Stimulated activated CD4-positive, alpha-beta T cell treated with anti-CD3 and anti-CD28 coated beads, TNF-alpha, amount 100 ng/mL, for 24 hours (primary cell): Measurements from ENCODE around the gene HOXA9.

ENCODE experiments used
- DNase-seq, 3 experiments: peaks; one replicate each; pipeline ENCODE4 v3.0.0-alpha.2; 2020; ENCODE audit warnings: low read depth in 3 of 3

Gene HOXA9

DNA sequence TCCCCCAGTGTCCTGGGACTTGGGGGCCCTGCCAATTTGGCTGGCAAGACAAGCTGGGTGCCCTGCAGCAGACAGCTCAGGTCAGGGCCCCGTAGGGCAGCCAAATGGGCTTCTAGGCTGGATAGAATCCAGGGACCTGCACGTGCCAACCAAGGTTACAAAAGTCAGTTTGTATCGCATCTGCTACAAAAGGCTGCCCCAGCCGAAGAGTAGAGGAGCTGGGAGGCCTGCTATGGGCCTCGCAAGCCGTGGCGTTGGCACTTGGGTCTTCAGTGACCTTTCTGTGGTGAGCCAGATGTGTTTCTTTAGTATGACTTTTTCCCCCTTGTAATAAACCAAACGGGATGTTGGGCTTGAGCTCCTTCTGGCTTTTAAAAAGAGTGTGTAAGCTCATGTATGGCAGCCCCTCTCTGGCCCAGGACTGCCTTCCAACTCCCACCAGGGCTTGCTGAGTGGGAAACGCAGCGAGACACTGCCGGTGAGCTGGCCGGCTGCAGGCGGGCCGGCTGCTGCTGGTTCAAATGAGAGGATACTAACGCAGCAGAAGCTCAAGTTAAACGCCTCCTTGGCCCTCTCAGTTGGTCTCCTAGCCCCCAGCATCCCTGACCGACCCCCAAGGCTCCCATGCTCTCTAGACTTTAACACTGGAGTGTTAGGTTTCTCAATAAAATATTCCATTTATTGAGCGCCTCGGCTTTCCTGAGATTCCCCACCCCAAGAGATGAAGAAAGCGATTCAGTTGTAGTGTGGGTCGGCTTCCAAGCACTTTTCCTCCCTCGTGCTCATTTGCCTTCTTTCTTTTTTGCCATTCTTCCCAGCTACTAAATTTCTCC, 11.8 kb upstream of the HOXA9 start:
- DNase-seq: no peak

DNA sequence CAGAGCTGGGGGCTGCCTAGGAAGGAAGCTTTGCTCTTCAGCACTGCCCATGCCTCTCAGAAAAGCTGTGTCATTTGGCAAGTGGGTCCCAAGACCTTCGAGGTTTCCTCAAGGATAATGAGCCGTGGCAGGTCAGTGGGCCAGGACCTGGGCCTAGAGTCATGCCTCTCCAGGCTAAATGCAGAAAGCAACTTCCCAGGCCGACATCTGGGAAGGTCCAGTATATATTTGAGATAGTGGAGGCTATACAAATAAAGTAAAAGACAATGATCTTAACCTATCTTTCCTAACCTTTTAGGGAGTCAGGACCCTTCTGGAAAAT, 11.1 kb upstream of the HOXA9 start:
- DNase-seq: no peak

DNA sequence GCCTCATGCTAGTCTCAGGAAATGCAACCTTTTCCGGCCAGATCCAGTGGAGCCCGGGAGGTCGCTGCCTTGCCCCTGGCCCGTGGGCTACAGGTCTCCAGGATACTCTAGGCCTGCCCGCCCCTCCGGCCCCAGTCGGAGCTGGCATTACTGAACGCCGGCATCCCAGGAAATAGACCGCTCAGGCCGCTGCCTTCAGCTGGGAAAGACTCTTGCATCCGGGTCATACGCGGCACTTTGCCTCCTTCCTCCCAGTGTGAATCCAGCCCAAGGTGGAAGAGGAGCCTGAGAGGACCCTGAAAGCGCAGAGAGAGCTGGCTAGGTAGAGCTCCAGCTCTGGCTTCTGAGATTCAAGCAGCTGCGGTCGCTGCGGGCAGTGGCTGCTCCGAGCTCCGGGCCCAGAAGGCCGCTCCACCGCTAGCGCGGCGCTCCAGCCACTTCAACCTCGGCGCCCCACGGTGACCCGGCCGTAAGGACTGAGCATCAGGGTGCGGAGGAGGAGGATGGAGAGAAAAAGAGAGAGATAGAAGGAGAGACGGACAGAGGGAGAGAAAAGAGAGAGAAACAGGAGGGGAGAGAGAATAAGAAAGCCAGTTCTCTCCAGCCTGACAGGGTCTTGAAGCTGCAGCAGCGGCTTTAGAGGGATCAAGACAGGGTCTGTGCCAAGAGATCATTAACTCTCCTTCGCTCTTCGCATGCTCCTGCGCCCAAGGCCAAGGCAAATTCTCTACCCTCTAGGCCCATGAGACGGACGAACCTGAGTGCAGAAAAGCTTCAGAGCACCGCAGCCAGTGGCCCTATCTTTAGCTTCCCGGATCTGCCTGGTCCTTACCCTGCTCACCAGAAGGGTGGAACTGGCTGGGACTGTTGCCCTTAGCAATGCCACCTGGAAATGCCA, 10.5 kb upstream of the HOXA9 start:
- DNase-seq: no peak

DNA sequence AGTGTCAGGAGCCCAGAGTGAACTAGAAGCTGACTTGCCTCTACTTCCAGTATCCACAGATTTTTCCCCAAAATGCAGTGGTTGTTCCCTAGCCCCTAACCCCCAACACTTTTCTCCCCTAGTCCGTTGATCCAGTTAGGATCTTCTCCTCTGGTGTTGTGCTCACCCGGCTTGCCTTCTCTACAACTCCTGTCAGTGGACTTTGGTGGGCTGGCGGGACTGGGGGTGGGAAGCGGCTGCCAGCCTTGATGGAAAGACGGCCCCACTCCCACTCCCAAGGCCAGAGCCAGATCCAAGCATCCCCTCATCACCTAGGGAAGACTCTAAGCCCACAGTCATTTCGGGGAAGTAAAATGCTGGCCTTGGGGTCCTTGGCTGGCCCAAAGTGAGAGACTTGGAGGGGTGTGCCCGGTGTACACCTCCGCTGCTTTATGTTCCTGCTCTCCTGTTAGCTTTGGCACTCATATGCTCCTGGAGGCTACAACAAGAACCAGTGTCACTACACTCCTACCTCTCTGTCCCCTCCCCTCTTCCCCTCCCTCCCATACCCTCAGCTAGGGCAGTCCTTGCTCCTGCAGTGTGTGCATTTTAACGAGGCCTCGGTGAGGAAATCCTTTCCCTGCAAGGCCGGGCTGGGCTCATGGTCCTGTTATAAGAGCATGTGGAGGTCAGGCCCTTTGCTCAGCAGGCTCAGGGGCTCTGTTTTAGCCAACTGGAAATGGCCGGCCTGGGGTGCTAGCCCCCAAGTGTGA, 9.7 kb upstream of the HOXA9 start:
- no peak for DNase-seq

DNA sequence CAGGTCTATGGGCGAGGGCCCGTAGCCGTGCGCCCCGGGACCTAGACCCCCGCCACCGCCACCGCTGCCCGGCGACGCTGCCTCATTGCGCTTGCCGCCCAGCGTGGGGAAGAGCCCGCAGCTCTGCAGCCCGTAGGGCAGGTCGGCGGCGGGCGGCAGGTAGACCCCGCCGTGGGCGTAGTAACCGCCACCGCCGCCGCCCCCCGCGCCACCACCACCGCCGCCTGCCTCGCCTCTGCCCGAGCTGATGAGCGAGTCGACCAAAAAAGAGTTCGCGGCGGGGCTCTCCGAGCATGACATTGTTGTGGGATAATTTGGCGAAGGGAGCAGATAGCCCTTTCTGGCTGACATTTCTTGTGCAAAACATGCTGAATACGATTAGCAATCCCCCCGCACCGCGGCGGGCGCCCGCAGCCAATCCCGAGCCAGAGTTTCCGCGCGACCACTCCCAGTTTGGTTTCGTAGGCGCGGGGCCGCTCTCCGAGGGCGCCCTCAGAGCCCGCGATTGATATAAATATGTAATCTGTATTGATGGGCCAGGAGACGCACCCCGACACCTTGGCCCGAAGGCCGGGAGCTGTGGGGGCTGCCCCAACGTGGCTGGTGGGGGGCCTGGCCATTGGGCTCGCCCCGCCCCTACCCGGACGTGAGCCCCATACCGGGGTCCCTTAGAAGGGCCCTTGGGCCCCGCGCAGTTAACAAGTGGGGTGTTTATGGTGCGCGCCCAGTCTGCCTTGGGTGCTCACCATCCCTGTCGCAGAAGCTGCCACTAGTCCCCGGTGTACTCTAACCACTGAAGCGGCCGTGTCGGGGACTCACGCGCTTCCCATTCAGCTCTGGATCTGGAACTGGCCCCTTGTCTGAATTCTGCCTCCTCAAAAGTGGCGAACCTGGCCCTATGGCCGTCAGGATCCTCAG, 8.9 kb upstream of the HOXA9 start, which contains the start of gene HOXA10:
TSS of gene HOXA10 (minus strand) at position 365 of the 918 bp plus-strand sequence. CDS start at position 351, 14 bp downstream.
- DNase-seq: no peak

DNA sequence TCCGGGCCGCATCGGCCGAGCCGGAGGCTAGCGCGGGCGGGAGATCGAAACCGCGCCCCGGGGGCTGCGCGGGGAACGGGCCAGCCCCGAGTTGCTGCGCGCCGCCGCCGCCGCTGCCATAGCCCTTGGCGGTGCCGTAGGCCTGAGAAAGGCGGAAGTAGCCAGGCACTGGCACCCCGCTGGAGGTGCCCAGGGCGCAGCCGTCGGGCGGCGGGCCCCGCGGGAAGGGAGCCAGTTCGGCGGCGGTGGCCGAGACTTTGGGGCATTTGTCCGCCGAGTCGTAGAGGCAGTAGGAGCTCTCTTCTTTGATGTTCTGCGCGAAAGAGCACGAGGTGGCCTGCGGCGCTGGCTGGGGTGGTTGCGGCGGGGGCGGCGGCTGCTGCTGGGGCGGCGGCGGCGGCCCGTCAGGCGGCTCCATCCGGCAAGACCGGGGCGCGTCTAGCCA, 8.2 kb upstream of the HOXA9 start:
- DNase-seq: no peak

DNA sequence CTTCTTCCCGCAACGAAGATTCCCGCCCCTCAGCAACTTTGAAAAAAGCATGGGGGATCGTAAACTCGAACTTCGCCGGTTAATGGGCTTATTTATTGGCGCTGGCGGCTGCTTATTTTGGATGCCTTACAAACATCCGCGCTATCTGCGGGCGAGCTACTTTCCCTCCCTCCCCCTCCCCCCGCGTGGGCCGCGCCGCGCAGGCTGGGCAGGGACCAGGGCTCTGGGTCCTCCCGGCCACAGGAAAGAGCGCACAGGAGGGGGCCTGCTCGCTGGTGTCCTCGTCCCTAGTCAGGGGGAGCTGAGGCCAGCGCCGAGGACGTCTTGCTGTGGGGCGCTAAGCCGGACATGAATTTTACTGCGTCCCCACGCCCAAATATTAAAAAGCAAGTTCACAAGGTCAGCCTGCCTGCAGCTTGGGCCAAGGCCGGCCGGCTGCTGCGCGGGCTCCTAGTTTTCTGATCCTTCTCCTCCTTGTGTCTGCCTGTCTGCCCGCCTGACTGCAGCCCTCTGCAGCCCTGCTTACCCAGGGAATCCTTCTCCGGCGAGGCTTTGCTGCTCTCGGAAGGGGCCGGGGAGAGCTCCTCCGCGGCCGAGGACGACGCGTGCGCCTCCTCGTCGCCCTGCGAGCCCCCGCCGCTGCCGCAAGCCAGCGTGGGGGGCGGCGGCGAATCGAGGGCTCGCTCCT, 7.6 kb upstream of the HOXA9 start:
- no peak for DNase-seq

DNA sequence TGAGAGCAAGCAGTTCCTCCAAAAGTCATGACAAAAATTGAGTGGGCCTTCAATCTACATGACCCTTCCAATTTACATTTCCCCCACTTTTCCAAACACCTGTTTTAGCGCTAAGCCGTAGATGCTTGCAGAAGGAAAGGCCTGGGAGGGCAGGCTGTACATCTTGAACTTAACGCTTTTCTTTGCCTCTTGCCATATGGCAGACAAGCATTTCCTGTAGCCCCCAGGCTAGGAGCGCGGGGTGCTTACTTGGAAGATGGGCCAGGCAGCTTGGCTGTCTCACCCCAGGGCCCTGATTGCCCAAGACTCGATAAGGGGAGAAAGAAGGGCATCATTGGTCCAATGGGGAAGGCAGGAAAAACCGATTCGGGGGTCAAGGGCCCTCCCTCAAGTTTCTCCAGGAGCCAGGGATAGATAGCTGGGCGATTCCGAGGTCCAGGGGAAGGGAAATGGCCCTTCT, 7.0 kb upstream of the HOXA9 start:
- no peak for DNase-seq

DNA sequence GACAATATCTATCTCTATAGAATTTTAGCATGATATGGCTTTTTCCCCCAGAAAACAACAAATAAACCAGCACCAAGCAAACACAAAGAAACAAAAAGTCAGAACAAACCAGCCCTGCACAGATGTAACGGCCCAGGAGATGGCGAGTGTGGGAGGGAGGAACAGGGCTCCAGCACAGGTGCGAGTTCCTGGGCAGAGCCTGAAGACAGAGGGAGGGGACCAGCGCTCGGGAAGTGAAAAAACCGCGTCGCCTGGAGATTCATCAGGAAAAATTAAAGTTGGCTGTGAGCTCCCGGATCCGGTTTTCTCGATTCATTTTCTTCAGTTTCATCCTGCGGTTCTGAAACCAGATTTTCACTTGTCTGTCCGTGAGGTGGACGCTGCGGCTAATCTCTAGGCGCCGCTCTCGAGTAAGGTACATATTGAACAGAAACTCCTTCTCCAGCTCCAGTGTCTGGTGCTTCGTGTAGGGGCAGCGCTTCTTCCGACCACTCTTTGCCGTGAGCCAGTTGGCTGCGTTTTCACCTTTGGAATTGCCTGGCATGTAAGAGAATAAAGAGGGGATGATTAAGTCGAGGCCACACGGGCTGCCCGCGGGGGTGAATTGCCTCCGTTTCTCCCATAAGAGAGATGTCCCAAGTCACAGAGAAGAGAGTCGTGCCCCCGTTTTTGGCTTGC, 6.4 kb upstream of the HOXA9 start:
- DNase-seq: no peak

DNA sequence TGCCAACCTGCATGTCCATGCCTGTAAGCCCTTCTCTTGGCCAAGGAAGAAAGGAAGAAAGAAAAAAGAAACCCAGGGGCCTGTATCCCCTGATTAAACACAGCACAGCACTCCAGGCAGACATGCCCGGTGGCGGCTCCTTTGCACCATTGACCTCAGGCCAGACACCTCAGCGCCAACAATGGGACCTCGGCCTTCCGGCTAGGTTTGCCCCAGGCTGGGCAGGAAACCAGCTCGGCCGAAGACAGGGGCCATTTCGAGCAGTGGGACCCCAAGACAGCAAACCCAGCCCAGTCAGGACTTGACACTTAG, 5.9 kb upstream of the HOXA9 start:
- DNase-seq: no peak

DNA sequence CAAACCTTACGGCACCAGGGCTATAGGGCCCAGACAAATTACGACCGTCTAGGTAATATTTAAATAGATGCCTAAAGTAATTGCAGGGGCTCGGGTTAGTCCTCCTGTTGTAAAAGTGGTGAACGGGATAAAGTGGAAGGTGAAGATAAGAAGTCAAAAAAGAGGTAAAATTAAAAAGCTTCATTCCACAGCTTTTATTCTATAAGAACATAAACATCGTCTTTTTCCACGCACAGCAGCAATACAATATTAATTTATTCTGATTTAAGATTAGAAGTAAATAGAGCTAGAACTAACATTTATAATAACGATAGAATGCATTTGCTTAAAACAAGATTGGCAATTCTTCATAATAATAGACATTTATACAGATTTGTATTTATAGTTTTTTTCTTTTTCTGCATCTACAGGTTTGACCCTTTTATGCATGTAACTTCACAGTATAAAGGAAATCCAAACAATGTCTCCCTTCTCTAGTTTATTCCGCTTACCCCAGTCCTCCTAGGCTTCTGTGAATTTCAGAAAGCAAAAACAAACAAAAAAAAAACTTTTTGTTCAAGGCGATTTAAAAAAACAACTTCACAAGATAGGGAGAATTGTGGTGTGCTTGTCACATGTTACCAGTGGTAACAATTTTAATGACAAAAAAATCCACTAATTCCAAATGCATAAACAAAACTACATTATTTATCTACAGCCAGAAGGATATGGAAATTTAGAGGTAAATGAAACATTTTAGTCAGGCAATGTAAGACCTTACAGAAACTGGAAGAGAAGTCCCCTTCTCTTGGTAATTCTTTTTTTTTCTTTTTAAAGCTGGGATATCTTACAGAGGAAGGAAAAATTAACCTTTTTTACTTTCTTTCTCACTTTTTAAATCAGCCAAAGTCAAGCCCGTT, 5.3 kb upstream of the HOXA9 start:
- DNase-seq: no peak

DNA sequence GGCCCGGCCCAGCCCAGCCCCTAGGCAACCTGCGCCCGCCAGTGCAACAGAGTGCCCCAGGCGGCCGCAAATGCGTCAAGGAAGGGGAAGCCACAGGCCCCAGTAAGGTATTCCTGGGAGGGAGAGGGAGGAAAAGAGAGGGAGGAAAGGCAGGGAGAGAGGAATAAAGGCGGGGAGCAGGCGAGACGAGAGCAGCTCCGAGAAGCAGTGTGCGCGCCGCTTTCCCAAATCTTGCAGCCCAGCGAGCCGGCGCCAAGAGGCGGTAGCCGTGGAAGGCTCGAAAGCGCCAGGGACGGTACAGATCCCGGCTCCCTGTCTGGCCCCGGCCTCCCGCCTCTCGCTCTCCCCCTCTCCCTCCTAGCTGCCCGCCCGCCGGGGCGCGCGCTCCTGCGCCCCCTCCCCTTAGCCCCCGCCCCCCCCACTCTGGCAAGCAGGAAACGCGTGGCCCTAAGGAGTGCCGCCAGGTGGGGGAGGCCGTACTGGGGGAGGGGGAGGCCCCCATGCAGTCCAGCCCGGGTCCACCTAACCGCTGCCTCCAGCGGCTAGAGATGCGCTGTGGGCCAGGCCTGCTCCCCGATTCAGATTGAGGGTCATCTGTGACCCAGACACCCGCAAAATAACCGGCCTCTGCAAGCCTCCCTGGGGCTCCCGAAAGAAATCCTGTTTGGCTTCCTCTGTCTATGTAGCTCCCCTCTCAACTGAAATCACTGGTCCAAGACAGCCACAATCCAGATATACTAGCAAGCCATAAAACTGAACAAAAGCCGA, 4.5 kb upstream of the HOXA9 start:
- DNase-seq: no peak

DNA sequence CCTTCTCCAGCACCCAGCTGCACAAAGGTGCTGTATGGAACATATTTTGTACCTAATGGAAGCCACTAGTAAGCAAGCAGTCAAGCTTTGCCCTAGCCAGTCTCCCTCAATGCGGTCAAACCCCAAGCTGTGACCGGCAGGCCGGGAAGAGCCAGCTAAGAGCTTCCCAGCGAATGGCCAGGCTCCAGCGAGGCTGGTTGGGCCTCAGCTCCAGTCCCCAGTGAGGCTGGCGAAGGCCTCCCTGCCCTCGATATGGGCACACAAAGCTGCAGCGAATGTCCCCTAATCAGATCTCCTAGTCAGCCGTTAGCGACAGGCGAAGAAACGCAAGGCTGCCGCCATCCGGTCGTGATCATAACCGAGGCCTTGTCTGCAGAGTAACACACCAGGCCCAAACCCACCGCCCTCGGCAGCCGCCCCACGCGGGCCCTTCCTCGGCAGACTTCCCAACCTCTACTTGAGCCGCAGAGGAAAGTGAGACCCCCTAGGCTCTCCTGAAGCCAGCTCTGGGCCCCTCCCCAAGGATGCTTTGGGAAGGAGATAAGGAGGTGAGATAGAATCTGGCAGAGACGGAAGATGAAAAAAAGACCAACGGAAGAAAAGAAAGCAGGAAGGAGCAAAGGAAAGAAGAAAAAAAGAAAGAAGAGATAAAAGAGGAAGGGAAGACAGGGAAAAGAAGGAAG, 3.1 kb upstream of the HOXA9 start:
- no peak for DNase-seq

DNA sequence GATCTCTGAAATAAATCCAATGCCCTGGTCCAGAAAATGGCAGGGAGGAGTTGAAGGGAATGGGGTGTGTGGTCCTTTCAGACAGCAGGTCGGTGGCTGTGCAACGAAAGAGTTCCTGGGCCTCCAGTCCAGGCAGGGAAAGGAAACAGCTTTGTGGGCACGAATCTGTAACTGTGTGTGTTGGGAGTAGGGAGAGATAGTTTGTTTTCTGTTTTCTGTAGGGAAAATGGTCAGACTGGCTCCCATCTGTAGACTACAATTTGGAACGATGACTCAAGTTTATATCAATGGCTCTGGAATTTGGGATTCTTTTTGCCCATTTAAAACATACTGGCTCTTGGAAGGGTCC, 2.6 kb upstream of the HOXA9 start:
- no peak for DNase-seq

DNA sequence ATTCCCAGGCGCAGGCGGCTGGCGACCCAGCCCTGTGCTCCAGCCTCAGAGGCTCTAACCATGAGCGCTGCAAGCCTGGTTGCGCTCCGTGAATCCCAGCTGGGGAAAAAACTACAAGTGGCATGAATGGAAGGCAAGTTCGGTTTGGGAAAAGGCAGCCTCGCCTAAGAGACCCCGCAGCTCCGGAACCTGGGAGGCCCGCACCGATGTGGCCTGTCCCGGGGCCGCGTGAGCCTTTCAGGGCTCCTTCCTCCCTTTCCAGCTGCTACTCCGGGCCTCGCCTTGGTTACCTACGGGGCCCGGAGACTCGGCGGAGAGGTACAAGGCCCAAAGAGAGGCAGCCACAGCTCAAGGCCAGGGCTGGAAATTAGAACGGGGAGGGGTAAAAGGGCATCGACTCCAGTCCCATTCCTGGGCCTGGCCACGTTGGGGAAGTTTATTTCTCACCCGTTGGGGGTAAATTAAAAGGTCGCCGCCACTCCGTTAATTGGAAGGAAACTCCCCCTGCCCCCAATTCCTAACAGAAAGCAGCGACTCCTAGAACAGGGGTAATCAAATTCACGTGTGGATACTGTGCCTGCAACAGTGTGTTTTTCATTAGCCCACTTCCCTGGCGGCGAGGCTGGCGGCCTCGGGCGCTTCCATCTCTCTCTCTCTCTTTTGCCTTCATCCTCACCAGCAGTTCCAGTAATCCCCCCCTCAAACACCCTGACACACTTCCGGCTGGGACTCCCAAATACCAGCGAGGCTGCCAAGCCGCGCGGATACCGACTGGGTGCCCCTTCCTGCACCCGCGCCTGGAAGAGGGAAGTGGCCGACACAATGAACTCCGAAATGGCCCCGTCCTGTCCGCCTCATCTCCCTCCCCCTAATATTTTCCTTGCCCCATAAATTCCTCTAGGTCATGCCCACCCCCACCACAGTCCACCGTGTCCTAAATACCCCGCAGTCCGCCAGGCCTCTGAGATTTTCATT, 1.5 kb upstream of the HOXA9 start:
- DNase-seq: no peak

DNA sequence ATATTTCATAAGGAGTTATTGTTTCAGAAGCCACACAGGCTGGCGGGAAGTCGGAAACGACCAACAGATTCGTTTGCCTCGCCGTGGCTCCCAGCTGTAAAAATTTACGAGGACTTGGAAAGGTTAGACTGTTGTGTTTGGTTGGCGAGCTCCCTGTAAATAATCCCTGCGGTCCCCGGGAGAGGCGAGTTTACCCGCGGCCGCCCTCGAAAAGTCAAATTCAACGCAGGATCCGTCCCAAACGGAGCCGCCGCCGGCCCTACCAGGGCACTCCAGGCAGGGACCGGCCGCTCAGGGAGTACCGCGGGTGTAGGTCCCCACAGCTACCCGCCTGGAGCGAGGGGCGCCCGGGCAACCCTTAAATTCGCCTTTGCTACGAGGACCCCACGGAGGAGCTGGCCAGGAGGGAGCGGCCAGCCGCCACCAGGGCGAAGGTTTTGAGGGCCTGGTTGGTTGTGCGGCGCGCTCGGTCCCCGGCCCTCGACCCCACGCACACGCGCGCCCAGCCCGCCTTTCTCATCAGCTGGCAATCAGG, 726 bp upstream of the HOXA9 start:
- DNase-seq: no peak
